Brain pericyte (primary cell): ENCODE data around the gene RPL36.
"Not testable (repeated sequence)": the region's sequence is repeated elsewhere in the genome, so short reads cannot be mapped to it uniquely, and the experiment has no call there.

Experiments used
- DNase-seq: peaks from one replicate; pipeline ENCODE4 v3.0.0-alpha.2; 2012; ENCODE audit warnings: low read depth, low spot score

RPL36 gene

DNA sequence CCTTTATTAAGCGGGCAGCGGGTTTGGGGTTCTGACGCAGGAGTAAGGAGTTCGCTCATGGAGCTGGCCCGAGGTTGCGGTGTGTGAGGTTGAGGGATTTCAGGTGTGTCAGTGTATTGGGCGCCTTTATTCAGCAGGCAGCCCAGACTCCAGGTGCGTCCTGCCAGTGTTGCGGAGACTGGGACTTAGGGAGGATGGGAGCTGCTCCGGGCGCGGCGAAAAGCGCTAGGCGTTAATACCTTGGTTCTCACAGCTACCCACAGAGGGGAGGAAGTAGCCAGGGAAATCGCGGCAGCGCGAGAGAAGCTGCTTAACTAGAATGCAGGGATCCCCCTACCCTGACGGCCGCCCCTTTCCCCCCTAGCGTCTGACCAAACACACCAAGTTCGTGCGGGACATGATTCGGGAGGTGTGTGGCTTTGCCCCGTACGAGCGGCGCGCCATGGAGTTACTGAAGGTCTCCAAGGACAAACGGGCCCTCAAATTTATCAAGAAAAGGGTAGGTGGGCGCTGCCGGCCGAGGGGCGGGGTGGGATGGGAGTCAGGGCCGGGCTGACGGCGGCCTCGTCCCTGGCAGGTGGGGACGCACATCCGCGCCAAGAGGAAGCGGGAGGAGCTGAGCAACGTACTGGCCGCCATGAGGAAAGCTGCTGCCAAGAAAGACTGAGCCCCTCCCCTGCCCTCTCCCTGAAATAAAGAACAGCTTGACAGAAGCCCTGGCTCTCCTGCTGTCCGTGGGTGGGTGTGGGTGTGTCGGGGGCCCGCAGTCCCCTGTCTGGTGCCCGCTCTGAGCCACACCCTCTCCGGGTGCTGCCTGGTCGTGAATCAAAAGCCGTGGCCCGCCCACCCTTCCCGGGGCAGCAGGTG is 1.1 kb downstream of the RPL36 start:
- DNase-seq, result no peak

DNA sequence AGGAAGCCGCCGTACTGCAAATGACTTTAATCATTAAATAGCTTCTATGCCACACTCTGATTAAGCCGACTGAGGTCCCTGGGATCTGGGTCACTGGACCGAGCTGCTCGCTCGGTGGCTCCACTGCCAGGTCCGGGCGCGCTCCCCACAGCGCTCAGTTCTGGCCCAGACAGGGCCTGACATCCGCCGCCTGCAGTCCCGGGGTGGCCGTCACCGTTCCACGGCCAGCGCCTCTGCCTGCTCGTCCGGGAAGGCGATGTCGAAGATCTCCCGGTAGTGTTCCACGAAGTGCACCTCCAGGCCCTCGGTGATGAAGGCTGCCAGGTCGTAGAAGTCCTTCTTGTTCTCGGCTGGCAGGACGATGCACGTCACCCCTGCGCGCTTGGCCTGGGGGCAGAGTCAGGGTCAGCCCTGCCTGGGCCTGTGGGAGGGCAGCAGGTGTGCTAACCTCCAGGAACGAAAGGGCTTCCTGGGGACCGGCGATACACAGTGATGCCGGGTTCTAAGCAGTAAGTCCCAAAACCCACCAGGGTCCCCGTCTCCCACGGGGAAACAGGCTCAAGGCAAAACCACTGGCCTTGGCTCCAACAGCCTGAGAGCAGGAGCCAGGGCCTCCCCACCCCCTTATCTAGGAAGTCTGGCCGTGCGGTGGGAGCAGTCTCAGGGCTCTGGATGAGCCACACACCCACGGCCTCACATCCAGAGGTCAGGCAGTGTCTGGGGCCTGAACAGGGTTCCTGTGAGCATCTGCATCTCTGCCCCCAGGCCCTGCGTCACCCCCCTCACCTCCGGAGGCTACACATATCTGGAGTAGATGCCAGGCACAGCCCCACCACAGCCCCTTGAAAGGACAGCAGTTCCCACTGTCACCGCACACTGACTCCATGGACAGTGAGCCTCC is 2.0 kb downstream of the RPL36 start:
- no peak for DNase-seq

DNA sequence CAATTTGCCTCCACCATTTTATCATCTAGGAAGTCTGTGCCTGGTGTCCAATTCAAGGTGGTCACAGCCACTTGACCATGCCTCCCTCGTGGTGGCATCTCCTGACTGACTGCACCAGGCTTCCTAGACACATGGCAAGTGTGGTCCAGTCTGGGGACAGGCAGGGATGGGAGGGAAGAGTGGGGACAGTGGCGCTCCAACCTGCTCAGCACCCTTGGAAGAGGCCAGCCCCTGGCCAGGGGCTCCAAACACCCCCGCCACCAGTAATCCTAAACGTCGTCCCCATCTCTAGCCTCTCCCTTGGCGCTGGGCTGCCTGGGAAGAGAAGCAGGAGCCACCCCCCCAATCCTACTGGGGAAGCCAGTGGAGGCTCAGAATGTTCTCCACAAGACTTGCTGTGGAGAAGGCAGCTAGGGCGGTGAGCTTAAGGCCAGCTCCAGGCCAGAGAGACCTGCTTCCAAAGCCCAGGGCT is 2.7 kb downstream of the RPL36 start:
- DNase-seq, result no peak

DNA sequence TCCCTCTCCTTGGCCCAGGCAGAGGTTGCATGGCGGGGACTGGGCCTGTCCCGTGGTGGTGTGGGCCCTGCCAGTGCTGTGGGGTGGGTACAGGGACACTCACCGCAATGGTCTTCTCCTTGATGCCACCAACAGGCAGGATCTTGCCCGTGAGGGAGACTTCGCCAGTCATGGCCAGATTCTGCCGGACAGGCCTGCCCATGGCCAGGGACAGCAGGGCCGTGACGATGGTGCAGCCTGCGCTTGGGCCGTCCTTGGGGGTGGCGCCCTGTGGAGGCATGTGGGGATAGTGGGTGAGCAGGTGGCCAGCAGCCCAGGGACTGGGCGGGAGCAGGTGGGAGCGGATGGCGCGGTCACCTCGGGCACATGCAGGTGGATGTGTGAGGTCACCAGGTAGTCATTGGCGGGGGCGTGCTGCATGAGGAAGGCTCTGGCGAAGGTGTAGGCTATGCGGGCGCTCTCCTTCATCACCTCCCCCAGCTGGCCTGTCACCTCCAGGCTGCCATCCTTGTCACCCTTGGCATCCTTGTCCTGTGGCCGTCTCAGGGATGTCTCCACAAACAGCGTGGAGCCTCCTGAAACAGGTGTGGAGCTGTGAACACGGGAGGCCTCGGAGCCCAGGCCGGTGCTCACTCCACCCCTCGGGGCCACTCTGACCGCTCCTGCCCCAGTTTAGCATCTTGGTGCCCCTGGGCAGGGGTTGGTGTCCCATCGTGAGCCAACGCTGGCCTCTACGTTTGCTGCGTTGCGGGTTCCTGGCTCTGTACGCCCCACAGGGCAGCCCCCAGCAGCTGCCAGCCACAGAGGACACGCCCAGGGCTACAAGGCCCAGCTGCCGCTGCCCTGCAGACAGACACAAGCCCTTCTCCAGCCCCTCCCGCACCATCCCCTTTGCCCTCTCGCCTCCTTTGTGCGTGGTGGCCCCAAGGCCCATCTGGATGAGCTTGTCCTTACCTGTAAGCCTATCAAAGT is 3.4 kb downstream of the RPL36 start:
- DNase-seq, result no peak

DNA sequence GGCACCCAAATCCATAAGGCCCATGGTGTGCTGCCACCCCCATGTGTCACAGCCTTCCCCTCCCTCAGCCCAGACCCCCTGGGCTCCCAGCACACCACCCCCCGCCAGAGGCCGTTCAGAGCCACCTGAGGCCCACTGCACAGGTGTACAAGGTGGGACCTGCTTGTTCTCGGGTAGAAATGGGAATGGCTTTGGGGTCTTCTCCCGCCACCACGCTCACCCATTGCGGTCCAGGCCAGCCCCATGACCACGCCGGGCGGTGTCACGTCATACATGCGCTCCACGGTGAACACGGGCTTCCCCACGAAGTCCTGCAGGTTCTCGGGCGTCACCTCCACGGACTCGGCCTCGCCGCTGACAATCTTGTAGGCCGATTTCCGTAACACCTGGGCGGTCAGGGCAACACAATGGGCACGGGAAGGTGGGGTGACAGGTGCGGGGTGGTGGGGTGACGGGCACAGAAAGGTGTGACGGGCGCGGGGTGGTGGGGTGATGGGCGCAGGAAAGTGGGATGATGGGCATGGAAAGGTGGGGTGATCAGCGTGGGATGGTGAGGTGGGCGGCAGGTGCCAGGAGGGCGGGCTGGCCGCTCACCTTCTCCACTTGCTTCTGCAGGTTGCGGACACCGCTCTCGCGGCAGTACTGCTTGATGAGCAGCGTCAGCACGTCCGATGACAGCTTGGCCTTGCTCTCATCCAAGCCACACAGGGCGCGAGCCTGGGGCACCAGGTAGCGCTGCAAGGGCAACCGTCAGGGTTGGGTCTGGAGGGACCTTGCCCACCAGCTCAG is 4.3 kb downstream of the RPL36 start:
- DNase-seq, result no peak

DNA sequence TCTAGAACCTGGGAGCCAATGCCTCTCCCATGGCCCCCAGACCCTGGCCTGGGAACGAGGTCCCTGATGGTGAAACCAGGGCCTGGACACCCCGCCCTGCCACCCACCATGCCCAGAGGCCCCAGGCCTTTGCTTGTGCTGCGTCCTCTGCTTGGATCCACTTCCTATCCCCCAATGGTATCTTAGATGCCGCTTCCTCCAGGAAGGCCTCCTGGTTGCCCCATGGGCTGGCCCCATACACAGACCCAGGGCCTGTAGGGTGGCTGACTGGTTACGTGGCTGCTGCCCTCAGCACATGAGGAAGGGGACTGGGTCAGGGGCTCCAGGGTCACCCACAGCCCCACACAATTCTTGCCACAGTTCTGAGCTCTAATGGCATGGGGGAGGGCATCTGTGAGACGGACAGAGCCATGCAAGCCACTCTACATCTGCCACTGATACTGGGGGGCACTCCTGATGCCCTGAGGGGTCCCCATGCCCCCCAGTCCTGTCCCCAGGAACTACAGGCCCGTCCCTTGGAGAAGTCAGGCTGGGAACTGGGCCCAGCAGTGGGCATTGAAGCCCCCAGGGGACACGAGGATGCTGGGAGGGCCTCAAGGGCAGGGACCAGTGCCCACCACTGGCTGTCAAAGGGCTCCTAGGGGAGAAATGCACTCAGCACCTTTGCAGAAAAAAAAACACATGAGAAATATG is 5.0 kb downstream of the RPL36 start:
- DNase-seq, result no peak

DNA sequence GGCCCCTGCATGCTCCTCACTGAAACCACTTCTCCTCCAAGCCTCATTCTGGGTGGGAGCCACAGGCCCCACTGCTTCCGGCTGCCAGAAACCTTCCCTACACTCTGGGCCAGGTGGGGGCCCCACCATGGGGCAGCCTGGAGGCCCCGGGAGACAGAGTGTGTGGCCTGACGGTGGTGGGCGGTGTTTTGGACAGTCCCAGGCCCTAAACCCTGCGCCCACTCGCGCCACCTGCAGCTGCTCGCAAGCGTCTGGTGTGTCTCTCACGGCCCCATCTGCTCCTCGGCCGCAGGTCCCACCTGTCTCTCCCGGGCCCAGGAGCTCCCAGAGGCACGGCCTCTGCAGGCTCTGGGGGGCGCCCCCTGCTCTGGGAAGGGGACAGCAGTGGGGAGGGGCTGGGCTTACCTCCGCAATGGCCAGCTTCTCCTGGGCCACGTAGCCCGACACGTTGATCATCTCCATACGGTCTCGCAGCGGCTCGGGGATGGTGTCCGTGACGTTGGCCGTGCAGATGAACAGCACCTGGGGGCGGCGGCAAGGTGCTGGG is 5.6 kb downstream of the RPL36 start:
- no peak for DNase-seq

DNA sequence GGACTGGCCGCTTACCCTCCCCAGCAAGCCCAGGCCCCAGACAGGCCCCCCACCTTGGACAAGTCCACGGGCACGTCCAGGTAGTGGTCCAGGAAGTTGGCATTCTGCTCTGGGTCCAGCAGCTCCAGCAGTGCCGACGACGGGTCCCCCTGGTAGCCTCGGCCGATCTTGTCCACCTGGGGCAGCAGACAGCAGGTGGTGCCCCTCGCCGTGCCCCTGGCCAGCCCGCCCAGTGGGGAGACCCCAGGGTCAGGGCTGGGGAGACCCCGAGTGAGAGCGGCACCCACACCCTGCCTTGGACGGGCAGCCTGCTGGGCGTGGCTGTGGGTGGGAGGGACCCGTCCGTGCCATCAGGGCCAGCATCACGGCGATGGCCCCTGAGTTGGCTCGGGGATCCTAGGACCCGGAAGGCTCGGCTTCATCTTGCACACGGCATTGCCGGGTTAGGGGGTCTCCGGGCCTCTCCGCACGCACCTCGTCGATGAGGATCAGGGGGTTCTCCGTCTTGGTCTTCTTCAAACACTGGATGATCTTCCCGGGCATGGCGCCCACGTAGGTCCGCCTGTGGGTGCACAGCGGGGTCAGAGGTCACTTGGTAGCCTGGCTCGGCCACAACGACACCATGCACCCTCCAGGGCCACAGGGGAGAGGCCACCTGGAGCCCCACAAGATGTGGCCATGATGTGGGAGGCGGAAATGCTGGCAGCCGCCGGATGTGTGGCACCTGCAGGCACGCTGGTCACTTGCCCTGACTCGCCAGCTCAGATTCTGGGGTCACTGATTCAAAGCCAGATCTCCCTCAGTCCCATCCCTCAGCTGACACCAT is 6.3 kb downstream of the RPL36 start:
- no peak for DNase-seq

DNA sequence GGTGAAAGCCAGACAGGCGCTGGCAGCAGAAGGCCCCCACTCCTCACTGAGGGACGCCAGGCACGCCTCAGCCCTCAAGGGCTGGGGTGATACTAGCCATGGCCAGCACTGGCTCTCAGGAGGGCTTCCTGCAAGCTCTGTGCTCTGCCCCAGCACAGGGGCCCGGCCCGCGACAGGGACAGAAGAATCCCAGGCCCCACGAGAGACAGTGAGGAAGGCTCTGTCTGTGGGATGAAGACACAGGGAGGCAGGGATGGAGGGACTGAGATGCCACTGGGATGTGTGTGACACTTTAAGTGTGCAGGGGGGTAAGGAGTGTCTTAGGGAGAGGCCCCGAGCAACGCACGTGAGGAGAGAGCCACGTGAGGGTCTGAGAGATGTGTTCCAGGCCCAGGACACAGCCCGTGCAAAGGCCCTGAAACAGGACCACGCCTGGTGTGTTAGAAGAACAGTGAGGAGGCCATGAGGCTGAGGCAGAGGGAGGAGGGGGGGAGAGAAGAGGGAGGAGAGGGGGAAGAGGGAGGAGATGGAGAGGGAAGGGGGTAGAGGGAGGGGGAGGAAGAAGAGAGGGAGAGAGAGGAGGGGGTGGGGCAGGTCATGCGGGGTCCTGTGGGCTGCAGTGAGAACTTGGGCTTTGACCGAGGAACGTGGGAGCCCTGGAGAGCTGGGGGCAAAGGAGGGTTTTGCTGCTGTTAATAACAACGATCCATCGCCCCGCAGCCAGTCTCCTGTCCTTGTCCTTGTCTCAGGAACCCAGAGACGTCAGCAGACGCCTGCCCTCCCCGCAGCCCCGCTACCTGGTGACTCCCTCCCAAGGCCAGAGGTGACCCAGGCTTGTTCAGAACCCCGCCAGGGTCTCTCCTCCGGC is 7.2 kb downstream of the RPL36 start:
- no peak for DNase-seq

DNA sequence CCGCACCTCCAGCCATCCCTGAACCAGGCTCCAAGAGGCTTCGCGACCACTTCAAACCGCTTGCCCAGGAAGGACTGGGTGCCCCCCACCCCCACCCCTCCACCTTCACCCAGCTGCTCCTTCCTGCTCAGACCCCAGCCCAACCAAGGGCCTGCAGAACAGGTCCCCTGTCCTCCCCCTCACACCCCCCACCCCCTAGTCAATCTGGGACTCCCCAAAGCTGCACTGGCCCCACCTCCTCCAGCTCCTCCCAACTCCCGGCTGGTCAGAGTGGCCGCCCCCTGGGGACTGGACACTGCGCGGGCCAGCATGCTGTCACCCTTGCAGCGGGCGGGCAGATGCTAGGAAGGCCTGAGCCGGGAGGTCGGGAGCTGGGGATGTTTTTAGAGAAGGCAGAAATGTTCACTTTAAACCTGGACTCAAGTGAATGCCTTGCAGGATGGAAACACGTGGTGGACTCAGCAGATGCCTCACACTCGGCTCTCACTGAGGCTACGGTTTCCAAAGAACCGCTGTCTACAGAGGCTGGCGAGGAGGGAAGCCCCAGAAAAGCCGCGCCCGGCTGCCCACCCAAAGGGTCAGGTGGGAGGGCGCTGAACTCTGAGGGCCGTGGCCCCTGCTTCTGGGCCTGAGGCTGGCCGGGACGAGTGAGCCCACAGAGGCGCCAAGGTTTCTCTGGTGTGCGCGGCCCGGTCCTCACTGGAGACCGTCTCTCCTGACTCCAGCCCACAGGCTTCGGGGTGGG is 8.0 kb downstream of the RPL36 start:
- DNase-seq, result no peak

DNA sequence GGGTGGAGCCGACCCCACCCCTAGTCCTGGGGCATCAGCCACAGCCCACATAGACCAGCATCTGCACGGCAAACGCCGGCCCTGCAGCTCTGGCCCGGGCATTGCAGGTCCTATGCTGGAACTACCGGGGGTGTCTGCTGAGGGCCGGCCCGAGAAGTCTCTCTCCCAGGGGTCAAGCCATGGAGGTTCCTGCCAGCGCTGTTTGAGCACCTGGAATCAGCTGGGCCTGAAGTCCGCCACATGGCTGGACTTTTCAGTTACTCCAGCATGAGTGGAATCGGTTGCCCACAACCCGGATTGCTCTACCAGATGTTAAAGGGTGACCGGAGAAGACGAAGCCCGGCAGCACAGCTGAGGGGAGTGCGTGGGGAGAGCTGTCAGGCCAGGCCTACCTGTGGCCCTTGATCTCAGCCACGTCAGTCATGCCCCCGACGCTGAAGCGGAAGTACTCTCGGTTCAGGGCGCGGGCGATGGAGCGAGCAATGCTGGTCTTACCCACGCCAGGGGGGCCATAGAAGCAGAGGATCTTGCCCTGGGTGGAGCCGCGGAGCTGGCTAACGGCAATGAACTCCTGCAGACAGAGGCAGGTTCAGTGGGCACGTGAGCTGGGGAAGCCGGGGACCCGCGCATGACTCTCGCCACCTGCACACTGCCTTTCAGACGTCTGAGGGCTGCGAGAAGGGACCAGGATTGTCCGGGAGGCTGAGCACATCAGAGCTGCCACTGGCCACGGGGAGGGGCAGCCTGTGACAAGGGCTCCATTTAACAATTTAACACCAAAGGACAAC is 8.7 kb downstream of the RPL36 start:
- no peak for DNase-seq

DNA sequence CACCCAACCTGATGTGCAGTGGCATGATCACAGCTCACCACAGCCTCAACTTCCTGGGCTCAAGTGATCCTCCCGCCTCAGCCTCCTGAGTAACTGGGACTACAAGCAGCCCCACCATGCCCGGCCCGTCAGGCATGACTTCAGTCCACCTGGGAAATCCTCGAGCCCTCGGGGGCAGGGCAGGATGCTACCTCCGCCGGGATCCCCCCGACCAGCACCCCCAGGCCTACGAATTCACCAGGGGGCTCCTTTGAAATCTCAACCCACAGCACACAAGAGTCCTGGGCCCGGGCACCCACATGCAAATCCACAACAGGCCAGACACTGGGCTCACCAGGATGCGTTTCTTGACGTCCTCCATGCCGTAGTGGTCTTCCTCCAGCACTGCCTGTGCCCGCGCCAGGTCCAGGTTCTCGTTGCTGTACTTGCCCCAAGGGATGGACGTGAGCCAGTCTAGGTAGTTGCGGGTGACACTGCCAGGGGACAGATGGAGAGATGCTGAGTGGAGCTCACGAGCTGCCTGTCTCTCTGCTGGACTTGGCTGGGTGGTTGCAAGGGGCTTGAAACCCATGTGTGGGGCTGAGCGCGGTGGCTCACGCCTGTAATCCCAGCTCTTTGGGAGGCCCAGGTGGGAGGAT is 10.5 kb downstream of the RPL36 start:
- DNase-seq, result no peak

DNA sequence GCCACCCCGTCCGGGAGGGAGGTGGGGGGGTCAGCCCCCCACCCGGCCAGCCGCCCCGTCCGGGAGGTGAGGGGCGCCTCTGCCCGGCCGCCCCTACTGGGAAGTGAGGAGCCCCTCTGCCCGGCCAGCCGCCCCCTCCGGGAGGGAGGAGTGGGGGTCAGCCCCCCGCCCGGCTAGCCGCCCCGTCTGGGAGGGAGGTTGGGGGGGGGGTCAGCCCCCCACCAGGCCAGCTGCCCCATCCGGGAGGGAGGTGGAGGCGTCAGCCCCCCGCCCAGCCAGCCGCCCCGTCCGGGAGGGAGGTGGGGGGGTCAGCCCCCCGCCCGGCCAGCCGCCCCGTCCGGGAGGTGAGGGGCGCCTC is 11.9 kb downstream of the RPL36 start:
- not testable (repeated sequence) for DNase-seq

DNA sequence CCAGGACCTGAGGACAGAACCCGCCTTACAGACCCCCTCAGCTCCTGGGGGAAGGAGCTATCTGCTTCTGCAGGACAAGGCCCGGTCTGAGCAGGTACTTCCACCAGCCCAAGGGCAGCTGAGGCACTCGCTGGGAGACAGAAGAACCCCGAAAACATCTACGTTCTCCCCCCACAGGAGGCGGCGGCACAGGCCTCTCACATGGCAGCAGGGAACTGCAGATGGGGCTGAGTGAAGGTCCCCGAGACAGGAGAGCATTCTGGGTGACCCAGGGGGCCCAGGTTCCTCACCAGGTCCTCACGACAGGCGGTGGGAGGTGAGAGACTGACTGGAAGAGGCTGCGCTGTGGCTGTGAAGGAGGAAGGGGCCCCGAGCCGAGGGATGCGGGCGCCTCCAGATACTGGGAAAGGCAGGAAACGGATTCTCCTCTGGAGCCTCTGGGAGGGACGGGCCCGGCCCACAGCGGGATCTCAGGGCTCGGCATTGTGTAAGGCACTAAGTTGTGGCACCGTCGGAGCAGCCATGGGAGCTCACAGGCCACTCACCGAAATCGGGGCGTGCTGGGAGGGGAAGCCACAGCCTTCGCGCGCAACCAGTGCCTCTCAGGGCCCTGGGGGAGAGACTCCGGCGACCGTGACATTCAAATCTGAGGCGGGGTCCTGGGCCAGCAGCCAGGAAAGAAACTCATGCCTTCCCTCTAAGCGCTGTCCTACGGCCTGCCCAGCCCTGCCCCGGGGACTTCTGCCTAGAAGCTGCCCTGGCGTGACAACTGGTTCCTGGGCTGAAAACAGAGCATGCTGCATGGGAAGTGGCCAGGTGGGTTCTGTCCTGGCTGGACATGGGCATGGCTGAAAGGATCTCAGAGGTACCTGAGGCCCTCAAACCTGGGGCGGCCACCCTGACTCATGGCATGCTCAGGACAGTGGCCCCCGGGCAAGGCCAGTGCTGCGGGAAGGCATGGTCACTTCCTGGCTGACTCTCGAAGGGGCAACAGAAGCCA is 14.0 kb downstream of the RPL36 start:
- no peak for DNase-seq

DNA sequence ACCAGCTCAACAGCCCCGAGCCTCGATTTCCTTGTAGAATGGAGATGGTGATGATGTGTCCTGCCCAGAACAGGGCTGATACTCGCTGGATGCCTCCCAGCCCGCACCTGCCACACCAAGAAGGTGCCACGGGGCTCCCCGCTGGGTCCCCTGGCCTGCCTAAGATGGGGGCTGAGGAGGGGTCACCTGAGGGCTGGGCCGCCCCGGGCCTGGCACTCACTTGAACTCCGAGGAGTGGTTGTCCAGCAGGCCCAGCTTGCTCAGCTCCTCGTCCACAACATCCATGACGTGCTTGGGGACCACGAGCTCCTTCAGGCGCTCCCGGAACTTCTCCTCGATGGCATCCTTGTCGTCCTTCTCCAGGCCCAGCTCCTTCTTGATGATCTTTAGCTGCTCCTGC is 15.5 kb downstream of the RPL36 start:
- DNase-seq, result no peak
